Stimulated activated CD4-positive, alpha-beta T cell treated with anti-CD3 and anti-CD28 coated beads, Interleukin-12 subunit alpha, Interleukin-12 subunit beta, amount 100 ng/mL, for 48 hours (primary cell): ENCODE data around the gene P2RX2.

Experiments
- DNase-seq, 3 donors: peaks; one replicate each; pipeline ENCODE4 v3.0.0-alpha.2; 2020; ENCODE audit warnings: low read depth in 2 of 3, low spot score in 1 of 3

The P2RX2 gene

DNA sequence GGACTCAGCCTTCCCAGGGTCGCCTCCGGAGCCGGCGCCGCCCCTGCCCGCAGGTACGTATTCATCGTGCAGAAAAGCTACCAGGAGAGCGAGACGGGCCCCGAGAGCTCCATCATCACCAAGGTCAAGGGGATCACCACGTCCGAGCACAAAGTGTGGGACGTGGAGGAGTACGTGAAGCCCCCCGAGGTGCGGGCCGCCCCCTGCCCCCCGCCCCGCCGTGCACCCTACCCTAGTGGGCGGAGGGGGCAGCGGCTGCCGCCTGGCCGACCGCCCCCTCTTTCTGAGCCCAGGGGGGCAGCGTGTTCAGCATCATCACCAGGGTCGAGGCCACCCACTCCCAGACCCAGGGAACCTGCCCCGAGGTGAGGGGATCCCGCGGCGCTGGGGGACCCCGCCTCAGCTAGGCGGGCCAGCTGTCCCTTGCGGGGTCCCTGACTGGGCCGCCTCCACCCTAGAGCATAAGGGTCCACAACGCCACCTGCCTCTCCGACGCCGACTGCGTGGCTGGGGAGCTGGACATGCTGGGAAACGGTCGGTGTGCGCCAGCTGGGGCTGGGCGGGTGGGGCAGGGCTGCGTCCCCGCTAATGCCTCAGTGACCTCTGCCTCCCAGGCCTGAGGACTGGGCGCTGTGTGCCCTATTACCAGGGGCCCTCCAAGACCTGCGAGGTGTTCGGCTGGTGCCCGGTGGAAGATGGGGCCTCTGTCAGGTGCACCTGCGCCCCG, 973 bp downstream of the P2RX2 start:
- DNase-seq, result no peak

DNA sequence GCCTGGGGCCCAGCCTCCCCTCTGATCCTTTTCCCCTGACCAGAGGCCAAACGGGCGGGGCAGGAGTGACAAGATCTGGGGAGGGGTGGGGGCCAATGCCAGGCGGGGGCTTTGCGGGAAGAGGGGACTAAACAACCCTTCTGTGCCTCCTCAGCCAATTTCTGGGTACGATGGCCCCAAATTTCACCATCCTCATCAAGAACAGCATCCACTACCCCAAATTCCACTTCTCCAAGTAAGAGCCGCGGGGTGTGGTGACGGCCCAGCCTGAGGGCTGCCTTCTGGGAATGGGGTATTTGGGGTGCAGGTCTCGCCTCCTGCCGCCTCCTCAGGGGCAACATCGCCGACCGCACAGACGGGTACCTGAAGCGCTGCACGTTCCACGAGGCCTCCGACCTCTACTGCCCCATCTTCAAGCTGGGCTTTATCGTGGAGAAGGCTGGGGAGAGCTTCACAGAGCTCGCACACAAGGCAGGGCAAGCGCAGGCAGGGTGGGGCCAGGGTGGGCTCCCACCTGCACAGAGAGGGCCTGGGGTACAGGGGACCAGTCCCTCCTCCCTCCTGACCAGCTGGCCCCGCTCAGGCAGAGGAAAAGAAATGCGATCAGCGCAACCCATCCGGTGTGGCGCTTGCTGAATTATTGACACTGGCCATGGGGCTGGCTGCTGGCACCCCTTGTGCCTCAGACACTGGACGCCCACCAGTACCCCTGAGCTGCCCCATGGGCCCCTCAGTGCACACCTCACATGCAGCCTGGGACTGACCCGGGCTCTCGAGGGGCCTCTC, 1.7 kb downstream of the P2RX2 start:
- no peak for DNase-seq

DNA sequence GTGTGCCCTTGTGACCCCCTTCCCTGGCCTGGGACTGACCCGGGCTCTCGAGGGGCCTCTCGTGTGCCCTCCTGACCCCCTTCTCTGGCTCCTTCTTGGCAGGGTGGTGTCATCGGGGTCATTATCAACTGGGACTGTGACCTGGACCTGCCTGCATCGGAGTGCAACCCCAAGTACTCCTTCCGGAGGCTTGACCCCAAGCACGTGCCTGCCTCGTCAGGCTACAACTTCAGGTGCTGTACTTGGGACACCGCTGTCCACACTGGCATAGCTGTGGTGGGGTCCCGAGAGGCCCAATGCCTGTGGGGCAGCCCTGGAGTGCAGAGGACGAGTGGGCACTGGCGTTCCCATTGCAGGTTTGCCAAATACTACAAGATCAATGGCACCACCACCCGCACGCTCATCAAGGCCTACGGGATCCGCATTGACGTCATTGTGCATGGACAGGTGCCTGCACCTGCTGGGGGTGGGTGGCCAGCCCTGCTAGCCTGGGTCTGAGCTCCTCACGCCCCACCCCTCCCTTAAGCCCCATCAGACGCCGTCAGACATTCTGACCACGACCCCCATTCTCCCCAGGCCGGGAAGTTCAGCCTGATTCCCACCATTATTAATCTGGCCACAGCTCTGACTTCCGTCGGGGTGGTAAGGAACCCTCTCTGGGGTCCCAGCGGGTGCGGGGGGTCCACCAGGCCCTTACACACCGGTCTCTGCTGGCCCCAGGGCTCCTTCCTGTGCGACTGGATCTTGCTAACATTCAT, 2.5 kb downstream of the P2RX2 start:
- no peak for DNase-seq

DNA sequence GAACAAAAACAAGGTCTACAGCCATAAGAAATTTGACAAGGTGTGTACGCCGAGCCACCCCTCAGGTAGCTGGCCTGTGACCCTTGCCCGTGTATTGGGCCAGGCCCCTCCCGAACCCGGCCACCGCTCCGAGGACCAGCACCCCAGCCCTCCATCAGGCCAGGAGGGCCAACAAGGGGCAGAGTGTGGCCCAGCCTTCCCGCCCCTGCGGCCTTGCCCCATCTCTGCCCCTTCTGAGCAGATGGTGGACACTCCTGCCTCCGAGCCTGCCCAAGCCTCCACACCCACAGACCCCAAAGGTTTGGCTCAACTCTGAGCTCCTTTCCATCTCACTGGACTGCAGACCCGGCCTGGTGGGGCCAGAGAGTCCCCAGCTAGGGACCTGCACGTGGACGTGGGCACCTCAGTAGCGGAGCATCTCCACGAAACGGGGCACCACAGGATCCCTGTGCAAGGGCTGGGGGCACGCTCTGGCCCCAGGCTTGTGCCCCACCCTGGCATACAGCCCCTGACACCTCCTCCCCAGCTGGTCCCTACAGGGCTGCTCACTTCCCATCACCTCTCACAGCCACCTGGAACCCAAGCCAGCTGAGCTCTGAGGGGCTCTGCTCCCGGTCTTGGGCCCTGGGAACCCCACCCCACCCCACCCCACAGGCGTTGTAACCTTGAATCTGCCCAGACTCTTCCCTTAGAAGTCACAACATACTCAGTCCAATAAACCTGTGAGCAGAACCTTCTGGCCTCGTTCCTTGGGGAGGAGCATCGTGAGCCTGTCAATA, 3.3 kb downstream of the P2RX2 start:
- no peak for DNase-seq

DNA sequence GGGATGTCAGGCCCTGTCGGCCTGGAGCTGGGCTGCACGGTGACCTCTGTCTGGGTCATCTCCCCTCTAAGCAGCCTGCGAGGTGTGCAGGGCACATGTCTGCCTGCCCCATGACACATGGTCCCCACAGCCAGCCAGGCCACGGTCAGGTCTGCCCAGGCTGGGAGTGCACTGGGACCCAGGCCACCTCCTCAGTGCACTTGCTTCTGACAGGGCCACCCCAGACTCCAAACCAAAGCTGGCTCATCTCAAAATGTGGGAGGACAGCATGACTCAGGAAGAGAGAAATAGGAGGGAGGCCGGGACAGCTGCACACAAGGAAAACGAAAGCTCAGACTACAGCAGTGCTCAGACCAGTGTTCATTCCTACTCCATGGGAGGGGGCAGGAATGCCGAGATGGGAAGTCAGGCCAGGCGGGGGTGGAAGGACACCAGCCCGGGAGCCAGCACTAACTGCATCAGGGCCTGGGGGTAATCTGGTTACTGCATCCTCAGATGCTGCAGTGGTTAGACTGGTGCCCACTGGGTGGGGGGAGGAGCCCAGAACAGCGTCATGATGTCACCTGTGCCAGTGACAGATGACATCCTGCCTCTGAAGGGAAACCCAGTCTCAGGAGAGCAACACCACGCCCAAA, 4.0 kb downstream of the P2RX2 start:
- DNase-seq, result no peak

DNA sequence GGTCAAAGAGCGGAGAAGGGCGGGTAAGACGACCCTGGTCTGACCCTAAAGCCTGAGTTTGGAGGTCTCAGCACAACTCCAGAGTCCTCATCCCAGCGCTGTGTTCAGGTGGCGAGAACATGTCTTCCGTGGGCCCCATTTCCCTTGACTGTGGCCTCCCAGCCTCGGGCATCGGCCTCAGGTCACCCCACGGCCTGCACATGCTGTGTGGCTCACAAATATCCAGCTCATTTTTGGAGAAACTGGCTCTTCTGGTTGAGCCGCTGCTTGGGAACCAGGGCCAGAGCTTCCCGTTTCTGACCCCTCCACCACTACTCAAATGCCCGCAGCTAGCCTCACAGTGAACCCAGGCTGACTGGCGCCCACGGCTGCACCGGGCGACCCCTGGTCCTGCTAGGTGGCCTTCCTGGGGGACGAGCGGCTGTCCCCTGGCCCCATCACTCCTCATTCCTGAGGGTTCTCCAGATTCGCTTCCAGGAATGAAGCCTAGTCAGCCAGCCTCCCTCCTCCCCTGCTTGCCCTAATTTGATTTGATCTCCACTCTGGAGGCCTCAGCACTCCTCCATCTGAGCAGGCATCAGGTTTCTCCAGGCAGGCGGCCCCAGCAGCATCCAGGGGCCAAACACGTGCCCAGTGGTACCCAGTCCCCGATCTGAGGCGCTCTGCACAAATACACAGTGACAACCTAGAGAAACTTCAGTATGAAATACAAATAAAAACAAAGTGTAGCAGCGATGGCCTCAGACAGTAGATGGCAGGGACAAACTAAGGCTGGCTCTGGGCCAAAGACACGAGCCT, 4.7 kb downstream of the P2RX2 start:
- DNase-seq, result no peak

DNA sequence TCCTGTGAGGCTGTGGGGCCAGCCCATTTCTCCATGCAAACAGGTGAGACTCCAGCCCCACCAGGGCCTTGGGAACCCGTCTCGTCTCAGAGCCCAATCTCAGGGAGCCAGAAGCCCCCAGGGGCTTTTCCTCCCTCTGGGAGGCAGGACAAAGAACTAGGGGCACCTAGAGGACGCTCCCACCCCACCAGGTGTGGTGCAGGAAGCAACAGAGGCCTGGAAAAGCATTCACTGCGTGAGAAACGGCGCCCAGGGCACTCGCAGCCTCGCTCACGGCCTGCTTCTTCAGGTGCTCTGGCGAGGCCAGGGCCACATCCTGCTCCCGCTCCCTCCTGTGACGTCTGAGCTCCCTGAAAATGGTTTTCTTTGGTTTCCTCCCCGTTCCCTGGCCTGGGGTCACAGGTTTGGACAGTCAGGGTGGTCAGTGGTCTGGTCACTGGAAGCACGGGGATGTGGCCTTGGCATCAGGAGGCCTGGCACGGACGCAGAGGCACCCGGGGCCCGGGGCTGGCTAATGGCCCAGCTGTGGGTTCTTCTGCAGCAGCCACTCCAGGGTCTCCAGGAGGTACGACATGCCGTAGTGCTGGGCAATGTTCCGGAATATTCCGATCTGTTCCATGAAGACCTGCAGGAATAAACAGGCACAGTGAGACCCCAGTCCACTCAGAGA, 5.7 kb downstream of the P2RX2 start:
- no peak for DNase-seq

DNA sequence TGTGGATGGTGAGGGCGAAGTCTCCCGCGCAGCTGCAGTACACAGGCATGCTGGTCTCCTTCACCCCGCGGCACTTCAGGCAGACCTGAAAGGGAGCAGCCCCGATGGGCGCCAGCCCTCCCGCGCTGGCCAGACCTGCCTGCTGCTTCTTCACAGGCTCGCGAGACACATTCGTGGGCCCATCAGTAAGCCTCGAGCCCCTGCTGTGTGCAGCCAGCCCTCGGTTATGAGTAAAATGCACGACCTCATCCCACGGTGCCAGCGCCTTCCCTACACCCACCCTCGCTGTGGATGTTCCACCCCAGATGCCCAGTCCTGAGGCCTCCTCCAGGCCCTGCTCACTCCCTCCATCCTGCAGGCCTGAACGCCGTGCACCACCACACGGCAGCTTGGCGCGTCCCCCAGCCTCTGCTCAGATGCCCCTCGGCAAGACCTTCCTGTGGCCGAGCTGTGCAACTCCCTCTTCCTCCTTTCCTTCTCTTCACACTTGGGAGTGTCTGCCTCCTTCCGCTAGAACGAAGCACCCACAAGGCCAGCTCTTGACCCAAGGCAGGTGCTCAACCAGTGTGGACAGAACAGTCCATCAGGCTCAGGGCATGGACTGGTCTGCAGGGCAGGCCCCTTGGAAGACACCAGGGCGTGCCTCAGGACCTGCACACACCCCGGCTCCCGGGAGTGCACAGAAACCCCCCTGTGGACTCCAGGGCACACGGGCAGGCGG, 6.5 kb downstream of the P2RX2 start:
- DNase-seq, result no peak

DNA sequence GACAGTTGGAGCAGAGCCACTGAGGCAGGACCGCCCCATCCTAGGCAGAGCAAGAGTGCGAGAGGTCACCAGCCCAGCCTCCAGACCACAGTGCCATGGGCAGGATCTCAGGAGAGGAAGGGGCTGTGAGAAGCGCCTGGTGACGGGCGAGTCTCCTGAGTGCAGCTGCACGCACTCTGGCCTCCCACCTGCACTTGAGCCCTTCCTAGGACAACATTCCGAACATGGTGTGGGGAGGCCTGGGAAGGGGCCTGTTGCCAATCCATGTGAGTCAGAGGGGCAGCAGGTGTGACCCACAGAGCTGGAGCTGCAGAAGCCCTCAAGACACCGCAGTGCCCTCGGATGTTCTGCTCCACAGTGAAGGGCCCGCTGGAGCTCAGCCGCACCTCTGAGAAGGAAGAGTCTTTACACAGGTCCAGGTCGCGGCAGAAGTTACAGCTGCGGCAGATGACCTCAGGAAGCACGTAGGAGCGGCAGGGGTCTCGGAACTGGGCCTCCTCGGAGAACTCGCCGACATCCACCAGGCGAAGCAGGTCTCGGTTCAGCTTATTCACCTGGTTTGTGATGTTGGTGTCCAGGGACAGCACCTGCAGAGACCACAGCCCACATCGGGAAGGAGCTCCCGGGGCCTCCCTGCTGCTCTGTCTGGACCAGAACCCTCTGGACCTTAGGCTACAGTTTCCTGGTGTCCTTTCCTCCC, 7.3 kb downstream of the P2RX2 start:
- no peak for DNase-seq

DNA sequence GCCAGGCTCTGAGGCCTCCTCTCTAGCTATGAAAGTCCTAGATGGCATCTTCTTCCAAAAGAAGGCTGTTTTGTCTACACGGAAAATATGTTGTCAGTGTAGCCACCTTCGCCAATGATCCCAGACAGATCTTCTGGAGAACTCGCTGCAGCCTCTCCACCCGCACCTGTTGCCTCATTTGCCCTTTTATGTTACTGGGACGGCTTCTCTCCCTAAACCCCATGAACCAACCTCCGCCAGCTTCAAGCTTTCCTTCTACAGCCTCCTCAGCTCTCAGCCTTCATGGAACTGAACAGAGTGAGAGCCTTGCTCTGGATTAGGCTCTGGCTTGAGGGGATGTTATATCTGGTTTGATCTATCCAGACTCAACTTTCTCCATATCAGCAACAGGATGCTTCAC, 10.8 kb downstream of the P2RX2 start:
- DNase-seq, result no peak

DNA sequence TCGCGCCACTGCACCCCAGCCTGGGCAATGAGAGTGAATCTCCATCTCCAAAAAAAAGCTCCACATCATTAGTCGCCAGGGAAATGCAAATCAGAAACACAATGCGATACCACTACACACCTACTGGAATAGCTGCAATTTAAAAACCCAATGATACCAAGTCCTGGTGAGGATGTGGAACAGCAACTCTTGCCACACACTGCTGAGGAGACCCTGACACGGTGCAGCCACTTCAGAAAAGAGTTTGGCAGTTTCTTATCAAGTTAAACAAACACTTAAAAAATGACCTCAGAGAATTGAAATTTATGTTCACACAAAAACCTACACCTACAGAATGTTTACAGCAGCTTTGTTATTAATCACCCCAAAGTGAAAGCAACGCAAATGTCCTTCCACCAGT, 12.1 kb downstream of the P2RX2 start:
- no peak for DNase-seq

DNA sequence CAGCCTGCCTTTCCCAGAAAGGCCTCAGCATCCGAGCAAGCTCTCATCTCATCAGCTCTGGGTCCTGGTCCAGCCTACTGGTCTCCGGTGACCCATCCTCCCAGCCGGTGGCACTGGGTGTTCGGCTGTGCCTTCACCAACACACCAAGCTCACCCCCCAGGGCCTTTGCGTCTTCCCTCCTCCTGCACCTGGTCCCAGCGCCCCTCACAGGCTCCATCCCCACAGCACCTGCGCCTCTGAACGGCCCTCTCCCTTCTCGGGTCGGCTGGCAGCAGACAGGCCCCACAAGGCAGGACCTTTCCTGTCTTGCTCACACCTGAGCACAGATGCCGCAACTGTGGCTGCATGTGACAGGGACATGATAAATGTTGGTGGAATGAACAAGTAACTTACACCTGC, 13.1 kb downstream of the P2RX2 start:
- DNase-seq, result no peak

DNA sequence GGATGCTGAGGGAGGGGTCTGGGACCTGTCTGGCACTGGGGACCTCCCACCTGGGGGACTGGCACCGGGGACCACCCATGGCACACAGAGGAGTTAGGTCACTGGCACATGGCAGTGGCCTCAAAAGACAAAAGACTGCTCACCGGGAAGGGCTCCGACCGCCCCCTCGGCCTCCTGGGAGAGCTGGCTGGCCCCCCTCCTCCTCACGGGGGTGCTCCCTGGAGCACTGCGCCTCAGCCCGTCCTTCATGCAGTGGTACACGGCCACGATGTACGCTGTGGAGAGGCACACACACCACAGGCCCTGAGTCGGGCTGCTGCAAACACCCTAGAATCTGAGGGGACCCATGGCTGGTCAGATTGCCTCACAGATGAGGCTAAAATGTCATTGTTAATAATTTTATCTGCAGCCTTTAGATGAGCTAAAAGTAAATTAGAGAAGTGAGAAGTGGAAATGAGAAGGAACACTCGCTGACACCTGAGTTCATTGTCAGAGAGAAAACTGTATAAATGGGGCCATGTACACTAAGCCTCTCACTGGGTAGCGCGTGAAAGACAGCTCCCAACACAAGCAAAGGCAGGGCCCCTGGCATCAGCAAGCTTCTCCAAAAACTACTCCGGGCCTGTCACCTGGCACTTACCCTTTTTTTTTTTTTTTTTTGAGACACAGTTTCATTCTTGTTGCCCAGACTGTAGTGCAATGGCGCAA, 14.1 kb downstream of the P2RX2 start:
- no peak for DNase-seq

DNA sequence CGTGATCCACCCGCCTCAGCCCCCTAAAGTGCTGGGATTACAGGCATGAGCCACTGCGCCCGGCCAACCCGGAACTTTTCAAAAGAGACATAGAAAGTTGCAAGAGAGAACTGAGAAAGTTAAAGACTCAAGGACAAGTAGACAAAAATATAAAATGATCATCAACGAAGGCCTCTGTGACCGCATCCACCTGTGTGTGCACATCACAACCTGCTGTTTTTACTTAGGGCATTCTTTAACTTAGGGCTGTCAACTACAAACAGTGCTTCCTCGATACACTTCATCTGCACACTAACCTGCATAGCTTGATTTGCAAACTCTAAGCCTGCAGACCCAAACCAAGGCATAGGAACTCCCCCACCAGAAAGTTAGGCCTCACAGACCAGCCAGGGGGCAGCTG, 14.8 kb downstream of the P2RX2 start:
- DNase-seq, result no peak

DNA sequence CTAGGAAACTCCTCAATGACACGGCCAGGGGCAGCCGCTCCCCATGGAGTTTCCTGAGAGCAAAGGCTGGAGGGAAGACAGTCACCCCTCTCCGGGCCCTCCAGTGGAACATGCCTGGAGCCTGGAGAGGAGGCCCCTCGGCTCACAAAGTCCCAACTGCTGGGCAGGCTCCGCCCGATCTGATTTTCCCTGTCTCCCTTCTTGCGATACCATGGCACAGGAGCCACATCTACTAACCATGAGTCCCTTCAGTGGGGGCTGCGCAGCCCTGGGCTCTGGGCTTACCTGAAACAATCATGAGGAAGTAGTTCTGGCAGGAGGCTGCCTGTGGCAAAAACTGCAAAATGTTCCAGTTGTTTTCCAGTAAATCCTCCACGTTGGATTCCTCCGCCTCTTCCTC, 15.3 kb downstream of the P2RX2 start:
- DNase-seq, result no peak

DNA sequence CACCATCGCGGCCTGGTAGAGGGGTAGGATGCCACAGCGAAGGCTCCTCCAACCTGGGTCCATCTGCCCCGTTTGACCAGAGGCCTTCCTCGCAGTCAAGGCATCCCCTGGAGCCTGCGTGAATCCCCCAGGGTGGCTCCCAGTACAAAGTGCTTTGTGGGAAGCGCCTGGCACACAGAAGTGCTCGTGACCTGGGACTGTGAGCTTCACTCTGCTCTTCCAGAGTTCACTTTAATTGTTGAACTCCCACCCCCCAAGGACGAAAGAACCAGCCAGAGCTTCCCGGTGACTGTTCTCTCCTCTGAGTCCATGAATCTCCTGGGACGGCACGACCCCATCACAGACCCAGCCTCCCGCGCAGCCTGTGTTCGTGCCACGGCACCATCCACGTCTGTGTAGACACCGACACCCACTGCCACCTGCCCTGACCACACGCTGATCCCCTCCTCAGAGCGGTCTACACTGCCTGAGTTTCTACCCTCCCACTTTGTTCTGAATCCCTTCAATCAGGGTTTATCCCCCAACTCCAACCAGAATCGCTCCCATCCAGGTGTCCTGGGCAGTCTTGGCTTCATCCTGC, 15.9 kb downstream of the P2RX2 start:
- no peak for DNase-seq
